ENCODE data around the gene RACK1. TPM values are rescaled to one million over a fixed set of nuclear protein-coding genes. Genes with fewer than 3 reads are reported as not detected.

Gene RACK1
- total RNA-seq, 1 donor from 2014 or later = 628 TPM

DNA sequence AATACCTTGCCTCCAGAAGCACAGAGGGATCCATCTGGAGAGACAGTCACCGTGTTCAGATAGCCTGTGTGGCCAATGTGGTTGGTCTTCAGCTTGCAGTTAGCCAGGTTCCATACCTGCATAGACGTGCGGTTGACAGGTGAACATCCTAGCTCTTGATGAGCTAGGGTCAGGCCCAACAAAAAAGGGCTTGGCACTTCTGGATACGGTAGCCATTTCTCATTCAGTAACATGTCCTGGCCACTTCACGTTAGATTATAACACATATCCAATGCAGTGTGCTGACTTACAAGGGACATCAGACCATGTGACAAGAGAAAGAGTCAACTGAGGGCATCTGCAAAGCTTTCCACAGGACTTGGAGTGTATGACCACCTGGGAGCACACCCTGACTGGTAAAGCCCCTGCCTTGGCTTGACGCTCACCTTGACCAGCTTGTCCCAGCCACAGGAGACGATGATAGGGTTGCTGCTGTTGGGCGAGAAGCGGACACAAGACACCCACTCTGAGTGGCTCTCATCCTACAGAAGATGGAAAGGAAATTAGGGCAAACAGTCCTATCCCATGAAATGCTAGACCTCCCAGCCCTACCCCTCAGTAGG, 4.5 kb downstream of the RACK1 start:
- Histone ChIP-seq H3K9me3 (replicated peaks) (no peaks in the 10 kb centered on the region), H3K36me3 (peaks cover 81% of the 10 kb centered on the region), H3K27ac (replicated peaks) (no peak overlapping the region), H3K4me1 (peaks cover 45% of the 10 kb centered on the region), H3K4me3 (no peak overlapping the region), H3K27me3 (ENCODE audit: low read depth) (no peaks in the 10 kb centered on the region)
- TF ChIP-seq, protein P1, sequence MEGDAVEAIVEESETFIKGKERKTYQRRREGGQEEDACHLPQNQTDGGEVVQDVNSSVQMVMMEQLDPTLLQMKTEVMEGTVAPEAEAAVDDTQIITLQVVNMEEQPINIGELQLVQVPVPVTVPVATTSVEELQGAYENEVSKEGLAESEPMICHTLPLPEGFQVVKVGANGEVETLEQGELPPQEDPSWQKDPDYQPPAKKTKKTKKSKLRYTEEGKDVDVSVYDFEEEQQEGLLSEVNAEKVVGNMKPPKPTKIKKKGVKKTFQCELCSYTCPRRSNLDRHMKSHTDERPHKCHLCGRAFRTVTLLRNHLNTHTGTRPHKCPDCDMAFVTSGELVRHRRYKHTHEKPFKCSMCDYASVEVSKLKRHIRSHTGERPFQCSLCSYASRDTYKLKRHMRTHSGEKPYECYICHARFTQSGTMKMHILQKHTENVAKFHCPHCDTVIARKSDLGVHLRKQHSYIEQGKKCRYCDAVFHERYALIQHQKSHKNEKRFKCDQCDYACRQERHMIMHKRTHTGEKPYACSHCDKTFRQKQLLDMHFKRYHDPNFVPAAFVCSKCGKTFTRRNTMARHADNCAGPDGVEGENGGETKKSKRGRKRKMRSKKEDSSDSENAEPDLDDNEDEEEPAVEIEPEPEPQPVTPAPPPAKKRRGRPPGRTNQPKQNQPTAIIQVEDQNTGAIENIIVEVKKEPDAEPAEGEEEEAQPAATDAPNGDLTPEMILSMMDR (IDR thresholded peaks at IDR 0.05; ENCODE audit: borderline replicate concordance) = no peak
- no peak for DNase-seq
- intact Hi-C loops (cut with micrococcal nuclease) = no loop called here

DNA sequence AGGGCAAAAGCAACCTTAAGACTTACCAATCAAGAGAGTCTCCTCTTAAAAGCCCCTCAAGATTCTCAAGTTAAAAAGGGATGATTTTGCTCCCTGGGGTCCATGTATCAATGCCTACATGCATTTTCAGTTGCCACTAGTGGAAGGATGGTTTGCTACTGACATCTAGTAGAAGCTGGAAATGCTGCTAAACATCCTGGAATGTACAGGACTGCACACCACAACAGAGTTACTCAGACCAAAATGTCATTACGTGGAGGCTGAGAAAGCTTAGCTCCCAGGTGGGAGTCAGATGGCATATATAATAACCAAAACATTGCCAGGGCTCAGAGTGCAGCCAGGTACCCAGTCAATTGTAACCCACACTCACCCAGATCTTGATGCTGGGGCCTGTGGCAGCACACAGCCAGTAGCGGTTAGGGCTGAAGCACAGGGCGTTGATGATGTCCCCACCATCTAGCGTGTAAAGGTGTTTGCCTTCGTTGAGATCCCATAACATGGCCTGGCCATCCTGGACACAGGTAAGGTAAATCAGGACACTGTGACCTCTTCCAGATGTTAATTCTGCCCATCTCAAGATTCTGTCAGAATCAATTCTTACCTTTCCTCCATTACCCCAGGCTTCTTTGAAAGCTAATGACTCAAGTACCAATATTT, 5.8 kb downstream of the RACK1 start:
- Histone ChIP-seq H3K27me3 (ENCODE audit: low read depth) (no peaks in the 10 kb centered on the region), H3K9me3 (replicated peaks) (no peaks in the 10 kb centered on the region), H3K27ac (replicated peaks) (no peak overlapping the region), H3K4me1 (peaks cover 33% of the 10 kb centered on the region), H3K36me3 (peaks cover 93% of the 10 kb centered on the region), H3K4me3 (no peak overlapping the region)
- TF ChIP-seq, protein P1 (IDR thresholded peaks at IDR 0.05; ENCODE audit: borderline replicate concordance) = no peak
- DNase-seq = no peak
- intact Hi-C loops (cut with micrococcal nuclease) = no loop called here

DNA sequence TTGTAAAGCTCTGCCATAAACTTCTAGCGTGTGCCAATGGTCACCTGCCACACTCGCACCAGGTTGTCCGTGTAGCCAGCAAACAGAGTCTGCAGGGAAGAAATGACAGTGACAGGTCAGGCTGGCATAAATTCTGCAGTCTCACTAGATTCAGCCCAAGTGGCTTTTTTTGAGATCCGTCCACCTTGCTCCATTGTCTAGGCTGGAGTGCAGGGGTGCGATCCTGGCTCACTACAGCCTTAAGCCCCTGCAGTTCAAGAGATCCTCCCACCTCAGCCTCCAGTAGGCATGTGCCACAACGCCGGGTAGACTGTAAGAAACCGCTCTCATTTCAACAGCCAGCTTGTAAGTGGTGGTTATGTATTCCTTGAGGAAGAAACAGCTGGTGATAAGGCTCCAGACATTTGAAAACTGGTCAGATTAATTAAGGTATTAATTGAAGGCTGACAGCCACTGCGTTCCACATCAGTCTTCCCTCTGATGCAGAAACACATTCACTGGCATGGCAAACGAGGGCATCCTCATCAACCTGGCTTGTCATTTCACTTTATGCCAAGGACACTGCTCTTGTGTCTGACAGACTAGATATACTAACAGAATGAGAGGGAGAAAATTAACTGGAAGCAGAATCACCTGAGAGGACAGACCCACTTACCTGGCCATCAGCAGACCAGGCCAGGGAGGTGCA, 6.6 kb downstream of the RACK1 start:
- peaks cover 99% of the 10 kb centered on the region for H3K36me3 ChIP-seq
- no peaks in the 10 kb centered on the region for H3K9me3 ChIP-seq (replicated peaks)
- no peaks in the 10 kb centered on the region for H3K27me3 ChIP-seq (ENCODE audit: low read depth)
- no peak overlapping the region for H3K27ac ChIP-seq (replicated peaks)
- H3K4me1 ChIP-seq = peaks cover 26% of the 10 kb centered on the region
- intact Hi-C loops (cut with micrococcal nuclease) = no loop called here
- TF ChIP-seq, protein P1 (IDR thresholded peaks at IDR 0.05; ENCODE audit: borderline replicate concordance) = no peak
- H3K4me3 ChIP-seq = no peak overlapping the region
- no peak for DNase-seq

DNA sequence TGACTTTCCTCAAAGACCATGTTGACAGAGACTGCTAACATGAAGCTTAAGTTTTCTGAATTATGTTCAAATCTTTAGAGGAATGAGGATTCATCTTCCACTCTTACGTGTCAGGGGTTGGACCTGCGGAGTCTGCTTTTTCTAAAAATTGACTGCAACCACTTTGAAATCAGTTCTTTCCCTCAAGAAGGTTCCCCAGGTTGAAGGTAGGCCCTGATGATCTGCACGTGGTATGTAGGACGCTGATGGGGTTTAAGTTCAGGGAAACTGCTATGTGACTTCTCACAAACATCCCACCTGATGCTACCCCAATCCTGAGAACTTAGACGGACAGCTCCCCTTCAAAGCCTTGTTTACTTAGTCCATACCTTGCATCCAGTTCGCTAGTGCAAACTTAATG, 7.2 kb downstream of the RACK1 start:
- H3K4me3 ChIP-seq = no peak overlapping the region
- H3K36me3 ChIP-seq = peaks cover 99% of the 10 kb centered on the region
- H3K4me1 ChIP-seq = peaks cover 19% of the 10 kb centered on the region
- H3K9me3 ChIP-seq (replicated peaks) = no peaks in the 10 kb centered on the region
- TF ChIP-seq, protein P1 (IDR thresholded peaks at IDR 0.05; ENCODE audit: borderline replicate concordance) = no peak
- H3K27me3 ChIP-seq (ENCODE audit: low read depth) = no peaks in the 10 kb centered on the region
- DNase-seq = no peak
- no peak overlapping the region for H3K27ac ChIP-seq (replicated peaks)
- intact Hi-C loops (cut with micrococcal nuclease) = no loop called here

DNA sequence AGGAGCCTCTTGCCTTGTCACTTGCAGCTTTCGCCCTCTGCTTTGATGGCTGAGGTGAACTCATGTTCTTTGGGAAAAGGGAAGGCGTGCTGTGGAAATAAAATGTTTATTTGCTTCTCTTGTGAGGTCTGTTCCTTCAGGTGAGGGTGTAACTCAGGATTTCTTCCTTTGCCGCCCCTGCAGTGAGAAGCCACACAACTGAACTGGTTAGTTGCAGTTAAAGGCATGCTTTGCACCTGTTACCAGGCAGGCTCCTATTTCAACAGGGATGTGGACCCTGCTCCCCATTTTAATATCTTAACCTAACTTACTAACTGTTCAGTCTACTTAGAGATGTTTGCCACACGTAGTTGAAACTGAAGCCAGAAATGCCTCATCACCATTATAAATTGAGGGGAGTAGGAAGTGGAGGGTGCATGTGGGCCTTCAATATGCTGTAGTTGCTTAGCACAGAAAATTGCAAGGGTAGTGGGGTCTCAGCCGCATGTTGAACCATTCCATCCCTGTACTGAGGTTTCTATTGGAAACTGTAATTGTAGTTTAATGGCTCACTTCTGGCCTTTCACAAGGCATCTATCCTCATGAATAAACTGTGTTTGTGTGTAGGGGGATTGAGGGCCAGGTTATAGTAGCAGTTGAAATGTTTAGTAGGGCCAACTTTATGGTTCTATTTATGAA, 7.9 kb downstream of the RACK1 start:
- Histone ChIP-seq H3K9me3 (replicated peaks) (no peaks in the 10 kb centered on the region), H3K4me3 (no peak overlapping the region), H3K4me1 (peaks cover 13% of the 10 kb centered on the region), H3K27me3 (ENCODE audit: low read depth) (no peaks in the 10 kb centered on the region), H3K27ac (replicated peaks) (no peak overlapping the region), H3K36me3 (peaks cover 99% of the 10 kb centered on the region)
- intact Hi-C loops (cut with micrococcal nuclease) = no loop called here
- TF ChIP-seq, protein P1 (IDR thresholded peaks at IDR 0.05; ENCODE audit: borderline replicate concordance) = no peak
- DNase-seq = no peak

Measured in left ventricle myocardium inferior (tissue), 1 donor.